TTC549 (cell line): ENCODE measurements around the gene FAXDC2.
"Not testable (repeated sequence)": the region's sequence is repeated elsewhere in the genome, so short reads cannot be mapped to it uniquely, and the experiment has no call there.

Source experiments
- FAIRE-seq: peaks from 2 replicates; lab custom pipeline; 2012; peaks lifted over from hg19 to GRCh38; lab: Jason Lieb, UNC

The FAXDC2 gene

DNA sequence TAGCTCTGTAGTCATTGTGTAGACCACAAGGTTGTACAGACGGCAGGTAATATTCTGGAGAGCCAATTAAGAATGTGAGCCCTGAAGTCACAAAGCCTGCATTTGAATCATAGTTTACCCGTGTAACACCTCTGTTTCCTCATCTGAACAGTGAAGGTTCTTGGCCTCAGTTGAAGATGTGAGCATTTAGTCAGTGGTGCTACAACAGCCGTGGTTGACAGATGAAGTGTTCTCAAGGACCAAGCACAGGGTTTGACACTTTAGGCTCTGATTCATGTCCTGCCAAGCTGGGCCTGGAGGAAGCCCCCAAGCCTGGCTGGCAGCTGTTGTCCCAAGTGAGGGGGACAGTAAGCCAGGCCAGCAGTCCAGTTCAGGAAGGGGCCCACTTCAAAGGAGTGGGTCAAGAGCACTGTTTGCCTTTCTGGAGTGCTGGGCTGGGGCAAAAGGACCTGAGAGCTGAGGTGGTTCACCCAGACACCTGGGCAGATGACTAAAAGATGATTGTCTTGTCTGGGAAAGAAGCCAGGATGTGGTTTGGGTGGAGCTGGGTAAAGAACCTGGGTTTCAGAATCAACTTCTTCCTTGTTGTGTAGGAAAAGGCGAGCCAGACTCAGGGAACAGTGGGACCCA, 20.7 kb downstream of the FAXDC2 start:
- no peak for FAIRE-seq

DNA sequence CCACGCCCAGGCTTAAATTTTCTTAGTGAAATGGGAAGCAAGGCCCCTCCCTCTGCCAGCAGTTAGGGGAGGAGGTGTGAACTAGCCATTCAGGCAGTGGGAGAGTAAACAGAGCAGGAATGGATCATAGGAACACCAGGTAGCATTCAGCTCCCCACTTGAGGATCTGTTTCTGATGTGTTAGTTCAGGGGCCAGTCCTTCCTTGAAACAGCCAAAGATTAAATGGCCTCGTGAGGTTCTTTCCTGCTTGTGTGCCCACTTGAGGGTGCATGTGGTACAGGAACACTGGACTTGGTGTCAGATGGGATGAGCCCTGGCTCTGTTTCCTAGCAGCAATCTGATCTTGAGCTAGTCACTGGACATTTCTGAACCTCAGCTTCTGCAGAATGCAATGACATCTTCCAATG, 21.2 kb downstream of the FAXDC2 start:
- no peak for FAIRE-seq

DNA sequence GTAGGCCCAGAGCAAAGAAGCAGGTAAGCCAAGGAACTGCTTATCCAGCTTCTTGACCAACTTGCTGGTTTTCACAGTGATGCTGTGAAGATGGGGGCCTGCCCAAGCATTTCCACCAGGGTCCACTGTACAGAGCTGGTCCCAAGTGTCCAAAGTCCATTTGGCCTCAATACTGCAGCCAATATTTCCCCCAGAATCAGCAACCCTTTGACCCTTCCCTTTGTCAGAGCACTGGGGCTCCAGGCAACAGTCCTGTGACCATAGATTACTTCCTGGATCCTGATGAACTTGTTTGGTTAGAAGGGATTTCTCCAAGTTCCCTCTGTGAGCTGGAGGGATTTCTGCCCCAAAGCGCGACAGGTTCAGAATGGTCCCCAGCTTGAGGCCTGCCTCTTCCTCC, 26.3 kb downstream of the FAXDC2 start:
- FAIRE-seq: no peak

GRCh38 chr5:154823605-154824004, 26.8 kb downstream of the FAXDC2 start:
- no peak for FAIRE-seq

- FAIRE-seq: not testable (repeated sequence)
These were observed 27.5 kb downstream of the FAXDC2 start for GRCh38 chr5:154822896-154823295.

DNA sequence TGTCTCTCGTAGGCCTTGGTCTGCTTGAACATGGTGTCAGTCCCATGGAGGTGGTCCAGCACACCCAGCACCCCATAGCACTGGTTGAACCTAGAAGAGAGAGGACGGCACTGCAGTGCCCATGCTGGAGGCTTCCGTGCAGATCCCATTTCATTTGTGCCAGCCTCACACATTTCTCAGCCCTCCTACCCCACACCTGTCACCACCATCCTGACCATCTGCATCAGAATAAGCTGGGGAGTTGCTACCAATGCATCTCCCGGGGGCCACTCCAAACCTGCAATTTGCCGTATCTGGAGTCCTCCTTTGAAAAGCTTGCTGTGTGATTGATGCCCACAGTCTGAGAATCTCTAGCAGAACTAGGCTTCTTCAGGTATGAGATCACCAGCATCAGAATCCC, 30.0 kb downstream of the FAXDC2 start:
- FAIRE-seq: no peak

GRCh38 chr5:154819546-154819945, 30.9 kb downstream of the FAXDC2 start:
- no peak for FAIRE-seq

DNA sequence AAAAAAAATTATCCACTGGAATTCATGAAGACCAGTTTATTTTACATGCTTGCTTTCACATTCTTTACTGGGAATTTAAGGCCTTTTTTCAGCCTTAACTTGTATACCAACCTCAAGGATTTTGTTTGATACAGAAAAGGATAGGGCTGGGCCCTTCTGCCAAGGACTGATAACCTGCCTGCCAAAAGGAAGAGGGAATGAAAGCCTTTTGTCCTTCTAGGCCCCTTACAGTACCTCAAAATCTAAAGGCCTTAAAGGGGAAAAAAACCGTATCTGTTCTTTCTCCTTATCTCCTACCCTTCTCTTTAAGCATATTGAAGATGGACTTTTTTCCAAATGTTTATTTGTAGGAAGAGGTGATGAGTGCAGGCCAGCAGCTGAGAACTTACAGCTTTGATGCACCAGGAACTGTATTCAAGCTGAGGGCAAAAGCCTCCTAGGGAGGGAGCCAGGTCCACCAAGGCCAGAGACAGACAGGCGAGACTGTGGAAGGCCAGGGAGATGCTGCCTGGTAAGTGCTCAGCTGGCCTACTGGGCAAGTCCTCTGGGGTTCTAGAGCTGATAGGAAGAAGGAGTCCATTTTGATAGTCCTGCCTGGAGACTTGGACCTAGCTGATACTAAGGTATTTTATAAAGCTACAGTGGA, 31.8 kb downstream of the FAXDC2 start:
- FAIRE-seq: no peak

GRCh38 chr5:154817815-154818214, 32.6 kb downstream of the FAXDC2 start:
- no peak for FAIRE-seq

- FAIRE-seq: no peak
These were observed 33.4 kb downstream of the FAXDC2 start for GRCh38 chr5:154816891-154817492.

DNA sequence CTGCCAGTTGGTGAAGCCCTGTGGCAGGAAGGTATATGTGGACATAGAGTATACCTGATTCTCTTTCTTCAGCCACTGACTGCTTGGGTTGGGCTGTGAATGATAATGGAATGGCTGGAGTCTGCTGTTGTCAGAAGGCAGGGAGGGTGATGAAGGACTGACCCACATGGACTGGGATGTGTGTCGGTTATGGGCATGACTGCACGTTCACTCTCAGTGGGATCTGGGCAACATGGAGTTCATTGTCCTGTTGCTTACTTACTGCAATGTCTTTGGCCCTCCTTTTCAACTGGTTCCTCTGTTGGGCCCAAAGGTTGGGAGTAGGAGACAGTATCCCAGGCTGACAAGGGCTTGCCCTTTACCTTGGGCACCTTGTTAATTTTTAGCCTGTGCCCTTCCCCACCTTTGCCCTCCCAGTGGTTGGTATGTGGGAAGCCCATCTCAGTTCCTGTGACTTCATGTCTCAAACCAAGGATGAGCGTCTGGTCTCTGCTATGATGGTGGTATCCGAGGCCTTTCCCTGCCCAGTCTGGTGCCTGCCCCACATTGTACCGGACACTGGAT, 34.6 kb downstream of the FAXDC2 start:
- no peak for FAIRE-seq

DNA sequence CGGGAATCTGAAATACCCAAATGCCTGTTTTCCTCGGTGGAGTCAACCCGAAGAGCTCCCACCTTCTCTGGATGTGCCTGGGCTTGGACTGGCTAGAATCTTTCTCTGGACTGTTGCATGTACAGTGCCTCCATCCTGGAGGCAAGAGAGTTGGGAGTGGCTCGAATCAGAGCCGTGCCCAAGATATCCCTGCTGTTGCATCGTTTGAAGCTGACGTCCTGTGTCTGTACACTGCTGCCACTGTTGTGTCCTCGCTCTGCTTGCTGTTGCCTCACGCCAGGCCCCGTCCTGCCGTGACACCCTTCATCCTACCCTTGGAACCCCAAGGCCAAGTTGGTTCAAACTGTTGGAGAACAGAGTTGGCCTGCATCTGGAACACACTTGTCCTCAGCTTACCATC, 35.4 kb downstream of the FAXDC2 start:
- FAIRE-seq: no peak

DNA sequence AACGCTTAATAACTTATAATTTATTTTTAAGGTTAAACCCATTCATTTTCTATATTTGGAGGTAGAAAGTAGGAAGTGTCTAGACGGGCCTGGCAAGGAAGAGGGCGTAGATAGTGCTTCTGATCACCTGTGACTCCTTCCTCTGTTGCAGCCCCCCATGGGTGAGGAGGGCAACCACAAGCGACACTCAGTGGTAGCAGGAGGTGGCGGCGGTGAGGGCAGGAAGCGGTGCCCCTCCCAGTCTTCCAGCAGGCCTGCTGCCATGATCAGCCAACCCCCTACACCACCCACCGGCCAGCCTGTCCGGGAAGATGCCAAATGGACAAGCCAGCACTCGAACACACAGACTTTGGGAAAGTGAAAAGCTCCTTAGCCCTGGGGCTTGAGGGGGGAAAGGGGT, 36.7 kb downstream of the FAXDC2 start:
- FAIRE-seq: no peak

- no peak for FAIRE-seq
These were observed 37.2 kb downstream of the FAXDC2 start for GRCh38 chr5:154813158-154813557.

- FAIRE-seq: no peak
These were observed 38.5 kb downstream of the FAXDC2 start for GRCh38 chr5:154811653-154812465.

DNA sequence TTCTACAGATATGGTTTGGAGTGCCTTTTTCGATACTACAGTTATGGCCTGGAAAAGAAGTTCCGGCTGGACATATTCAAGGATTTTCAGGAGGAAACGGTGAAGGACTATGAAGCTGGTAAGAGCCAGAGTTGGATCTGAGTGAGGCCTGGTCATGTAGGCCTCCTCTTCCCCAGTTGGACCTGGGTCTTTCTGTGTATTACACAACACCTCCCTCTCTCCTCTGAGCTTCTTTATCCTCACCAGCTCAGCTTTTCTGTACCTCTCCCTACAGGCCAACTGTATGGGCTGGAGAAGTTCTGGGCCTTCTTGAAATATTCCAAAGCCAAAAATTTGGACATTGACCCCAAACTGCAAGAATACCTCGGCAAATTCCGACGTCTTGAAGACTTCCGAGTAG, 39.2 kb downstream of the FAXDC2 start:
- no peak for FAIRE-seq

DNA sequence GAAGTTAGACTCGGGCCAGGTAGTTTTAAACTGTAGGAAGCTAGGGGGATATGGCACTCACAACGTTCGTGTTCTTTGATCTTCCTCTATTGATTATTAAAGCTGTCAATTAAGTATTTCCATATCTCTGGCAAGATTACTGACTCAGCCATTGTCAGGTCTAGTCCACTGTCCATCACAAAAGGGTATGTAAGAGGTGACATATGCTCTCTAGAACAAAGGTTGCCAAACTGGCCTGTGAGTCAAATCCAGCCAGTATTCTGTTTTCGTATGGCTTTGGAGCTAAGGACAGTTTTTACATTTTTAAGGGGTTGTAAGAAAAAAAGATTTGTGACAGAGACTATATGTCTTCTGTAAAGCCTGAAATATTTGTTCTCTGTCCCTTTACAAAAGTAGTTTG, 44.2 kb downstream of the FAXDC2 start:
- FAIRE-seq: no peak

DNA sequence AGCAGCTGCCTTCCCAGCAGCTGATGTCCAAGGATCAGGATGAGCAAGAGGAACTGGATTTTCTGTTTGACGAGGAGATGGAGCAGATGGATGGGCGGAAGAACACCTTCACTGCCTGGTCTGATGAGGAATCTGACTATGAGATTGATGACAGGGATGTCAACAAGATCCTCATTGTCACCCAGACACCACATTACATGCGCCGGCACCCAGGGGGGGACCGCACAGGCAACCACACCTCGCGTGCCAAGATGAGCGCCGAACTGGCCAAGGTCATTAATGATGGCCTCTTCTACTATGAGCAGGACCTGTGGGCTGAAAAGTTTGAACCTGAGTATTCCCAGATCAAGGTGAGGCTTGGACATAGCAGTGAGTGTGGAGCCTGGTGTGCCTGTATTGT, 48.4 kb downstream of the FAXDC2 start:
- FAIRE-seq: no peak

GRCh38 chr5:154801083-154801482, 49.3 kb downstream of the FAXDC2 start:
- FAIRE-seq: no peak

DNA sequence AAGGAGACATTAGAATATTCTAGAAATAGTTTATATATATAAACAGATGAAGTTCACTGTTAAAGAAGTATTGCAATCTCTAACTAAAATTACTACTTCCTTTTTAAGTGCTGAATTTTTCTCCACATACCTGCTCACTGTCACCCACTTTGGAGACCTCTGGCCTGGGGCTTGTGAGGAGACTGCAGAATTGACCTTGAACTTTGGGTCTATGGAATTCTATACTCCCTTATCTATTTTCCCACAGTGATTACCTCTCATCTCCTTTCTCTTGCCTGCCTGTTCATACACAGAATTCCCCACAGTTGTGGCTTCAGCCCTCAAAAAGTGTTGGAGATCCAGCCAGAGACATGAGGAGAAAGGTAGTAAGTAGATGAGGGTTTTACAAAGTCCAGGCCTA, 49.8 kb downstream of the FAXDC2 start:
- FAIRE-seq: no peak

DNA sequence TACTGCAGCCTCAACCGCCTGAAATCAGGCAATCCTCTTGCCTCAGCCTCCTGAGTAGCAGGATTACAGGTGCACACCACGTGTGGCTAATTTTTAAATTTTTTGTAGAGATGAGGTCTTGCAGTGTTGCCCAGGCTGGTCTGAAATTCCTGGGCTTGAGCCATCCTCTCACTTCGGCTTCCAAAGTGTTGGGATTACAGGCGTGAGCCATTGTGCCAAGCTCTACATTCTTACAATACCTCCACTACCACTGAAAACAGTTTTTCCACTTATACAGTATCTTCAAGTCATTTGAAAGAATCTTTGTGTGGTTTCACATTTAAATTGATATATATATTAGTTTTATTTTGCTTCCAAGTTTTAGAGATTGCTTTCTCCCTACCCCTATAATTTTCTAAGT, 52.6 kb downstream of the FAXDC2 start:
- FAIRE-seq: no peak

DNA sequence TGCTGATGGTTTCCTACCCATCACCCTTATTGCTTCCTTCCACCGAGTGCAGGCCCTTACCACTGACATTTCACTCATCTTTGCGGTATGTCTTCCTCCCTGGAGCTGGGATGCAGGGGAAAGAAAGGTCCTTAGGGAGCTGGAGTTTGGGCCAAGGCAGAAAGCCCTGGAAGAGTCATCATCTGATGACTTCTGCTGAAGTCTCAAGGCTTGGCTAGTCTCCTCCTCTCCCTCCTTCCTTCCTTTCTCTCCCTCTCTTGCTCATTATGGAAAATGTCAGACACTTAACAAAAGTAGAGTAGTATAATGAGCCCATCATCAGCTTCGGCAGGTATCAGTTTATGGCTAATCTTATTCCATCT, 55.2 kb downstream of the FAXDC2 start:
- no peak for FAIRE-seq
